SKM-1 treated with dmso at 0.1 percent for 144 hours (cell line): ENCODE data around the gene ZNF577.

Experiments used
- DNase-seq: peaks from one replicate; lab custom pipeline; 2025; ENCODE audit not compliant: unreplicated experiment; lab: John Stamatoyannopoulos, UW

ZNF577 gene

DNA sequence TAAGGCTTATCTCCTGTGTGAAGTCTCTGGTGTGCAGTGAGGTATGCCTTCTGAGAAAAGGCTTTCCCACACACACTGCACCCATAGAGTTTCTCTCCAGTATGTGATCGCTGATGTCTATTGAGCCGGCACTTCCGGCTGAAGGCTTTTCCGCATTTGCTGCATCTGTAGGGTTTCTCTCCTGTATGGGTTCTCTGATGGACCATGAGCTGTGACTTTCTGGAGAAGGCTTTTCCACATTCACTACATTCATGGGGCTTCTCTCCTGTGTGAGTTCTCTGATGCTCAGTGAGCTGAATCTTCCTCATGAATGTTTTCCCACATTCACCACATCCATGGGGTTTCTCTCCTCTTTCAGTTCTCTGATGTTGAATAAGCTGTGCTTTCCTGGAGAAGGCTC is 14.7 kb downstream of the ZNF577 start:
- DNase-seq: no peak

- DNase-seq: no peak
These were observed 25.7 kb downstream of the ZNF577 start for GRCh38 chr19:51861870-51862622.

DNA sequence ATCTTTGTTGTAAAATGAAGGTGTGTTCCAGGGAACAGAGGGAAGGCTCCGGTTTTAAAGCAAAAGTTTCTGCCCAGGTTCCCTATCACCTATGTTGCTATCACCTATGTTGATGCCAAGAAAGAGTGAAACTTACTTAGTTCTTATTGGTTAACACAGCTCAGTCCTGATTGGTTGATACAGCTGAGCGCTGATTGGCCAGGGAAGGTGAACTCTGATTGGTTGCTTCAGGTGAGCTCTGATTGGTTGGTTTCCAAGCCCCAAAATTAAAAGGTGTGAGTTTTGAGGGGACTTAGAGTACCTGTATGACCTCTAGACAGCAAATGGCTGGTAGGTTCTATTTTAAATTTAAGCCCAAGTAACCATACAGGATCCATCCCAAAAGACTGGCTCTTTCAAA is 50.6 kb downstream of the ZNF577 start:
- no peak for DNase-seq

- peak; percentile 67 for DNase-seq
These were observed 57.5 kb downstream of the ZNF577 start for GRCh38 chr19:51830274-51830673.

DNA sequence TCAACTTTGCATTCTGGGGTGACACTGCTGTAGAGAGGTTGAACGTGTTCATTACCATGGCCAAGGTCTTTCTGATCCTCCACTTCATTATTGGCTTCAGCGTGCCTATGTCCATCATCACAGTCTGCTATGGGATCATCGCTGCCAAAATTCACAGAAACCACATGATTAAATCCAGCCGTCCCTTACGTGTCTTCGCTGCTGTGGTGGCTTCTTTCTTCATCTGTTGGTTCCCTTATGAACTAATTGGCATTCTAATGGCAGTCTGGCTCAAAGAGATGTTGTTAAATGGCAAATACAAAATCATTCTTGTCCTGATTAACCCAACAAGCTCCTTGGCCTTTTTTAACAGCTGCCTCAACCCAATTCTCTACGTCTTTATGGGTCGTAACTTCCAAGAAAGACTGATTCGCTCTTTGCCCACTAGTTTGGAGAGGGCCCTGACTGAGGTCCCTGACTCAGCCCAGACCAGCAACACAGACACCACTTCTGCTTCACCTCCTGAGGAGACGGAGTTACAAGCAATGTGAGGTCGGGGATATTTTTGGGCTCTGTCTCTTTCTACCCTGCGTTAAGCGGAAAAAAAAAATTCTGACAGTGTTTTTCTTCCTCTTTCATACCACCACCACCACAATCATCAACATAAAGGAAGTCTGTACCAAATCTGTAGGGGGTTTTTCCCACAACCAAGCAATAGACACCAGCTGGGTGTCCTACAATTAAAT is 63.3 kb downstream of the ZNF577 start:
- DNase-seq: peak; percentile 55

- DNase-seq: no peak
These were observed 64.8 kb downstream of the ZNF577 start for GRCh38 chr19:51822946-51823345.

GRCh38 chr19:51822325-51822724 is 65.4 kb downstream of the ZNF577 start:
- DNase-seq: peak; percentile 62

DNA sequence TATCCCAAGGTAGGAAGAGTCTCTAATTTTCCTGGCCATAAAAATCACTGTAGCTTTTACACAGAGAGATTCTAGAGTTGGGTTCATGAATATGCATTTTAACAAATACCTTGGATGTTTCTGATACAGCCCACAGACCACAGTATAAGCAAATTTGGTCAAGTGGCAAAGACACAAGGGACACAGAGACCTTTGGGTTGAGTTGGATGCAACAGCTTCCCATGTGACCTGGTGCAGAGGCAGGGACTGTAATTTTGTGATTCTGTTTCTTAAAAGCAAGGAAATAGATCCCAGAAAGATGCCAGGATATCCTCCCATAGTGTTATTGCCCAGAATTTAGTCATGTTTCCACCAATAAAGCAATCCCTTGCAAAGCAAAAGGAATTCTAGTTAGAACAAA is 65.8 kb downstream of the ZNF577 start:
- no peak for DNase-seq

DNA sequence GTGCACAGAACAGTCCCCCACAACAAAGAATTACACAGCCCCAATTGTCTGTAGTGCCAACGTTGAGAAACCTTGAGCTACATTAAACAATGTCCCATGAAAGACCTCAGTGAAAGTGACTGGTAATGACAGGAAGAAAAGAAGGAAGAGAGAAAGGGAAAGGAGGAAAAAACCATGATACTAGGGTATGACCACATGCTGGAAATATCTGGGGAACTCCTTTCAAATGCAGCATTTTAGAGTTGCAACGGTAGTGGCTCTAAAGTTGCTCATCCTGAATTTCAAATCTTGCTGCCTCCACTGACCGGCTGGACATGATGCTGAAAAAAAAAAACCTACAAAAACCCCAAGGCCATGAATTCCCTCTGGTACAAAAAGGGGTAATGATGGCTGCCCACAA is 66.3 kb downstream of the ZNF577 start:
- DNase-seq: no peak
